HEK293 (cell line): ENCODE results near the gene LIMK1.
A peak's percentile ranks its signal among the peaks of the same experiment; 100 is the strongest.

Experiments used
- GFI1B ChIP-seq: fragments of 450-650 bp; formaldehyde crosslinking; IDR thresholded peaks from 2 replicates; pipeline ENCODE4 v1.5.1; 2016; ENCODE audit warnings: missing biosample characterization, missing genetic modification characterization
- GLIS2 ChIP-seq: fragments of 450-650 bp; formaldehyde crosslinking; IDR thresholded peaks from 2 replicates; pipeline ENCODE4 v1.5.1; 2016; ENCODE audit warnings: missing biosample characterization, missing genetic modification characterization
- HOXC10 ChIP-seq: sonication (generic); formaldehyde crosslinking; IDR thresholded peaks from 2 replicates; pipeline ENCODE4 v1.8.1; 2023; ENCODE audit warnings: mild to moderate bottlenecking, missing genetic modification reagents
- MEIS1 ChIP-seq: sonication (generic); formaldehyde crosslinking; IDR thresholded peaks from 2 replicates; pipeline ENCODE4 v1.8.1; 2022; ENCODE audit warnings: missing genetic modification reagents, mild to moderate bottlenecking, borderline replicate concordance
- PATZ1 ChIP-seq: fragments of 450-650 bp; formaldehyde crosslinking; IDR thresholded peaks from 2 replicates; pipeline ENCODE4 v1.5.1; 2016; ENCODE audit warnings: missing biosample characterization, missing genetic modification characterization
- PRDM1 ChIP-seq: fragments of 450-650 bp; formaldehyde crosslinking; IDR thresholded peaks from 2 replicates; pipeline ENCODE4; 2016; ENCODE audit warnings: missing biosample characterization, missing genetic modification characterization
- SALL2 ChIP-seq: fragments of 450-650 bp; formaldehyde crosslinking; IDR thresholded peaks from 2 replicates; pipeline ENCODE4 v1.5.0; 2017; ENCODE audit warnings: missing biosample characterization, mild to moderate bottlenecking, missing genetic modification characterization, borderline replicate concordance
- YY1 ChIP-seq: fragments of 450-650 bp; formaldehyde crosslinking; IDR thresholded peaks from 2 replicates; pipeline ENCODE4 v1.5.1; 2018; ENCODE audit warnings: missing biosample characterization, missing genetic modification characterization
- ZBTB1 ChIP-seq: fragments of 450-650 bp; formaldehyde crosslinking; IDR thresholded peaks from 2 replicates; pipeline ENCODE4 v1.5.1; 2016; ENCODE audit warnings: missing biosample characterization, missing genetic modification characterization
- ZBTB10 ChIP-seq: fragments of 450-650 bp; formaldehyde crosslinking; IDR thresholded peaks from 2 replicates; pipeline ENCODE4 v1.5.1; 2016; ENCODE audit warnings: missing biosample characterization, missing genetic modification characterization
- ZBTB21 ChIP-seq: fragments of 450-650 bp; formaldehyde crosslinking; IDR thresholded peaks from 2 replicates; pipeline ENCODE4 v1.5.1; 2017; ENCODE audit warnings: missing biosample characterization, missing genetic modification characterization
- ZBTB7A ChIP-seq: fragments of 450-650 bp; formaldehyde crosslinking; IDR thresholded peaks from 2 replicates; pipeline ENCODE4 v1.5.1; 2016; ENCODE audit warnings: low read depth, missing biosample characterization, missing genetic modification characterization
- ZBTB8A ChIP-seq: fragments of 450-650 bp; formaldehyde crosslinking; IDR thresholded peaks from 2 replicates; pipeline ENCODE4 v1.5.1; 2016; ENCODE audit warnings: missing biosample characterization, missing genetic modification characterization
- ZFP37 ChIP-seq: fragments of 450-650 bp; formaldehyde crosslinking; IDR thresholded peaks from 2 replicates; pipeline ENCODE4 v1.5.1; 2016; ENCODE audit warnings: missing biosample characterization, missing genetic modification characterization
- ZNF140 ChIP-seq: fragments of 450-650 bp; formaldehyde crosslinking; IDR thresholded peaks from 2 replicates; pipeline ENCODE4 v1.5.1; 2016; ENCODE audit warnings: missing biosample characterization, missing genetic modification characterization
- ZNF184 ChIP-seq: fragments of 450-650 bp; IDR thresholded peaks from 2 replicates; pipeline ENCODE4 v1.5.1; 2018; ENCODE audit warnings: missing biosample characterization, mild to moderate bottlenecking, missing genetic modification characterization
- ZNF302 ChIP-seq: fragments of 450-650 bp; formaldehyde crosslinking; IDR thresholded peaks from 2 replicates; pipeline ENCODE4 v1.5.1; 2016; ENCODE audit warnings: missing biosample characterization, missing genetic modification characterization, low read depth
- ZNF311 ChIP-seq: fragments of 450-650 bp; formaldehyde crosslinking; IDR thresholded peaks from 2 replicates; pipeline ENCODE4 v1.5.1; 2017; ENCODE audit warnings: missing biosample characterization, missing genetic modification characterization, borderline replicate concordance
- ZNF324 ChIP-seq: fragments of 450-650 bp; formaldehyde crosslinking; IDR thresholded peaks from 2 replicates; pipeline ENCODE4 v1.5.1; 2016; ENCODE audit warnings: missing biosample characterization, missing genetic modification characterization
- ZNF501 ChIP-seq: fragments of 450-650 bp; formaldehyde crosslinking; IDR thresholded peaks from 2 replicates; pipeline ENCODE4 v1.5.1; 2016; ENCODE audit warnings: missing biosample characterization, missing genetic modification characterization
- ZNF544 ChIP-seq: fragments of 450-650 bp; formaldehyde crosslinking; IDR thresholded peaks from 2 replicates; pipeline ENCODE4 v1.5.0; 2017; ENCODE audit warnings: missing biosample characterization, missing genetic modification characterization
- ZNF549 ChIP-seq: fragments of 450-650 bp; IDR thresholded peaks from 2 replicates; pipeline ENCODE4 v1.5.1; 2018; ENCODE audit warnings: missing biosample characterization, missing genetic modification characterization, mild to moderate bottlenecking, inconsistent platforms, moderate library complexity
- ZNF560 ChIP-seq: fragments of 450-650 bp; formaldehyde crosslinking; IDR thresholded peaks from 2 replicates; pipeline ENCODE4 v1.5.1; 2017; ENCODE audit warnings: missing biosample characterization, missing genetic modification characterization, borderline replicate concordance
- ZNF571 ChIP-seq: fragments of 450-650 bp; formaldehyde crosslinking; IDR thresholded peaks from 2 replicates; pipeline ENCODE4 v1.5.0; 2017; ENCODE audit warnings: missing biosample characterization, missing genetic modification characterization
- ZNF580 ChIP-seq: fragments of 450-650 bp; formaldehyde crosslinking; IDR thresholded peaks from 2 replicates; pipeline ENCODE4 v1.5.1; 2016; ENCODE audit warnings: missing biosample characterization, missing genetic modification characterization
- ZNF623 ChIP-seq: fragments of 450-650 bp; formaldehyde crosslinking; IDR thresholded peaks from 2 replicates; pipeline ENCODE4 v1.5.1; 2016; ENCODE audit warnings: missing biosample characterization, missing genetic modification characterization
- ZNF785 ChIP-seq: fragments of 450-650 bp; formaldehyde crosslinking; IDR thresholded peaks from 2 replicates; pipeline ENCODE4 v1.5.1; 2016; ENCODE audit warnings: missing biosample characterization, missing genetic modification characterization
- ZNF830 ChIP-seq: fragments of 450-650 bp; IDR thresholded peaks from 2 replicates; pipeline ENCODE4 v1.5.0; 2018; ENCODE audit warnings: missing biosample characterization, missing genetic modification characterization, low read depth, mild to moderate bottlenecking, moderate library complexity
- ZSCAN16 ChIP-seq: fragments of 450-650 bp; formaldehyde crosslinking; IDR thresholded peaks from 2 replicates; pipeline ENCODE4 v1.5.1; 2016; ENCODE audit warnings: missing biosample characterization, missing genetic modification characterization
- TF ChIP-seq, protein P1 (sequence below): fragments of 450-650 bp; formaldehyde crosslinking; conservative IDR thresholded peaks from 2 replicates; pipeline ENCODE4 v1.5.1; 2016; ENCODE audit warnings: low read depth, missing biosample characterization, missing genetic modification characterization
- TF ChIP-seq, protein P2 (sequence below): fragments of 450-650 bp; formaldehyde crosslinking; IDR thresholded peaks from 2 replicates; pipeline ENCODE4 v1.5.1; 2016; ENCODE audit warnings: missing biosample characterization, missing genetic modification characterization

LIMK1 gene

GRCh38 chr7:74061840-74062539 is 21.6 kb upstream of the LIMK1 start (continued):
- TF ChIP-seq PATZ1 (tag by site-specific recombination) (no peak), ZNF544 (tag by site-specific recombination) (no peak), ZNF140 (tag by site-specific recombination) (no peak), ZBTB7A (tag by site-specific recombination) (0 out of 2 replicates have a peak, but pooled peaks have one; percentile 63), ZNF184 (tag by site-specific recombination) (no peak), ZNF571 (no peak), MEIS1 (CRISPR knock-in tag) (no peak), ZNF560 (tag by site-specific recombination) (no peak), ZBTB1 (tag by site-specific recombination) (no peak), GFI1B (tag by site-specific recombination) (no peak), ZNF501 (tag by site-specific recombination) (no peak), ZNF311 (no peak), YY1 (tag by site-specific recombination) (no peak), PRDM1 (tag by site-specific recombination) (no peak), ZNF549 (no peak), ZBTB21 (tag by site-specific recombination) (peak; percentile 76), ZSCAN16 (no peak), ZBTB8A (tag by site-specific recombination) (peak; percentile 88), GLIS2 (peak; percentile 59; the same call in 1 of the 2 replicates), HOXC10 (no peak), ZNF580 (tag by site-specific recombination) (peak; percentile 93), ZNF324 (tag by site-specific recombination) (no peak), ZNF785 (tag by site-specific recombination) (no peak), ZNF830 (no peak), ZNF302 (tag by site-specific recombination) (no peak), SALL2 (tag by site-specific recombination) (no peak), ZFP37 (tag by site-specific recombination) (no peak), ZNF623 (no peak), ZBTB10 (tag by site-specific recombination) (no peak)
- TF ChIP-seq, protein P1, sequence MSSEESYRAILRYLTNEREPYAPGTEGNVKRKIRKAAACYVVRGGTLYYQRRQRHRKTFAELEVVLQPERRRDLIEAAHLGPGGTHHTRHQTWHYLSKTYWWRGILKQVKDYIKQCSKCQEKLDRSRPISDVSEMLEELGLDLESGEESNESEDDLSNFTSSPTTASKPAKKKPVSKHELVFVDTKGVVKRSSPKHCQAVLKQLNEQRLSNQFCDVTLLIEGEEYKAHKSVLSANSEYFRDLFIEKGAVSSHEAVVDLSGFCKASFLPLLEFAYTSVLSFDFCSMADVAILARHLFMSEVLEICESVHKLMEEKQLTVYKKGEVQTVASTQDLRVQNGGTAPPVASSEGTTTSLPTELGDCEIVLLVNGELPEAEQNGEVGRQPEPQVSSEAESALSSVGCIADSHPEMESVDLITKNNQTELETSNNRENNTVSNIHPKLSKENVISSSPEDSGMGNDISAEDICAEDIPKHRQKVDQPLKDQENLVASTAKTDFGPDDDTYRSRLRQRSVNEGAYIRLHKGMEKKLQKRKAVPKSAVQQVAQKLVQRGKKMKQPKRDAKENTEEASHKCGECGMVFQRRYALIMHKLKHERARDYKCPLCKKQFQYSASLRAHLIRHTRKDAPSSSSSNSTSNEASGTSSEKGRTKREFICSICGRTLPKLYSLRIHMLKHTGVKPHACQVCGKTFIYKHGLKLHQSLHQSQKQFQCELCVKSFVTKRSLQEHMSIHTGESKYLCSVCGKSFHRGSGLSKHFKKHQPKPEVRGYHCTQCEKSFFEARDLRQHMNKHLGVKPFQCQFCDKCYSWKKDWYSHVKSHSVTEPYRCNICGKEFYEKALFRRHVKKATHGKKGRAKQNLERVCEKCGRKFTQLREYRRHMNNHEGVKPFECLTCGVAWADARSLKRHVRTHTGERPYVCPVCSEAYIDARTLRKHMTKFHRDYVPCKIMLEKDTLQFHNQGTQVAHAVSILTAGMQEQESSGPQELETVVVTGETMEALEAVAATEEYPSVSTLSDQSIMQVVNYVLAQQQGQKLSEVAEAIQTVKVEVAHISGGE: no peak
- TF ChIP-seq, protein P2, sequence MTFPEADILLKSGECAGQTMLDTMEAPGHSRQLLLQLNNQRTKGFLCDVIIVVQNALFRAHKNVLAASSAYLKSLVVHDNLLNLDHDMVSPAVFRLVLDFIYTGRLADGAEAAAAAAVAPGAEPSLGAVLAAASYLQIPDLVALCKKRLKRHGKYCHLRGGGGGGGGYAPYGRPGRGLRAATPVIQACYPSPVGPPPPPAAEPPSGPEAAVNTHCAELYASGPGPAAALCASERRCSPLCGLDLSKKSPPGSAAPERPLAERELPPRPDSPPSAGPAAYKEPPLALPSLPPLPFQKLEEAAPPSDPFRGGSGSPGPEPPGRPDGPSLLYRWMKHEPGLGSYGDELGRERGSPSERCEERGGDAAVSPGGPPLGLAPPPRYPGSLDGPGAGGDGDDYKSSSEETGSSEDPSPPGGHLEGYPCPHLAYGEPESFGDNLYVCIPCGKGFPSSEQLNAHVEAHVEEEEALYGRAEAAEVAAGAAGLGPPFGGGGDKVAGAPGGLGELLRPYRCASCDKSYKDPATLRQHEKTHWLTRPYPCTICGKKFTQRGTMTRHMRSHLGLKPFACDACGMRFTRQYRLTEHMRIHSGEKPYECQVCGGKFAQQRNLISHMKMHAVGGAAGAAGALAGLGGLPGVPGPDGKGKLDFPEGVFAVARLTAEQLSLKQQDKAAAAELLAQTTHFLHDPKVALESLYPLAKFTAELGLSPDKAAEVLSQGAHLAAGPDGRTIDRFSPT (tag by site-specific recombination): no peak
